Measurements from ENCODE around the gene FRMPD4.

Gene FRMPD4

DNA sequence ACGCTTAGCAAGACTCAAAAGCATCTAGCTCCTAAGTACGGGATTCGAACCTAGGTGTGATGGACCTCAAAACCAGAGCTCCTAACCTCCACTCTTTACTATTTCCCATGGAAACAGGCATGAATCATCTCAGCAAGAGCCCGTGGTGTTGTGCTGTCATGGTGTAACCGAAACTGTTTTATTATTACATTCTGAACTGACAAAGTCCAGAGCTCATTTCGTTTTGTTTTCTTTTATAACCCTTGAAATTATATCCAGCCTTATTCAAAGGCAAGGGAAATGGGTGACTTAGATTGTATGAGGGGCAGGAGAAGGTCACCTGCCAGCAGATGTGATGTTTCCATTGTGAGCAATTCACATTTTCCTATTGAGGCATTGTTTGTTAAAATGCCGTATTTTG, 301.1 kb downstream of the FRMPD4 start:
- no peaks in the 10 kb centered on the region for H3K36me3 ChIP-seq (replicated peaks; ENCODE audit: insufficient read depth, low read length)
- TF ChIP-seq EZH2phosphoT487 (IDR thresholded peaks at IDR 0.05; ENCODE audit: low read length) (no peak), EZH2 (optimal IDR thresholded peaks at IDR 0.05; ENCODE audit: low read depth, low read length) (no peak)
- TF ChIP-seq, protein P1, sequence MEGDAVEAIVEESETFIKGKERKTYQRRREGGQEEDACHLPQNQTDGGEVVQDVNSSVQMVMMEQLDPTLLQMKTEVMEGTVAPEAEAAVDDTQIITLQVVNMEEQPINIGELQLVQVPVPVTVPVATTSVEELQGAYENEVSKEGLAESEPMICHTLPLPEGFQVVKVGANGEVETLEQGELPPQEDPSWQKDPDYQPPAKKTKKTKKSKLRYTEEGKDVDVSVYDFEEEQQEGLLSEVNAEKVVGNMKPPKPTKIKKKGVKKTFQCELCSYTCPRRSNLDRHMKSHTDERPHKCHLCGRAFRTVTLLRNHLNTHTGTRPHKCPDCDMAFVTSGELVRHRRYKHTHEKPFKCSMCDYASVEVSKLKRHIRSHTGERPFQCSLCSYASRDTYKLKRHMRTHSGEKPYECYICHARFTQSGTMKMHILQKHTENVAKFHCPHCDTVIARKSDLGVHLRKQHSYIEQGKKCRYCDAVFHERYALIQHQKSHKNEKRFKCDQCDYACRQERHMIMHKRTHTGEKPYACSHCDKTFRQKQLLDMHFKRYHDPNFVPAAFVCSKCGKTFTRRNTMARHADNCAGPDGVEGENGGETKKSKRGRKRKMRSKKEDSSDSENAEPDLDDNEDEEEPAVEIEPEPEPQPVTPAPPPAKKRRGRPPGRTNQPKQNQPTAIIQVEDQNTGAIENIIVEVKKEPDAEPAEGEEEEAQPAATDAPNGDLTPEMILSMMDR (IDR thresholded peaks at IDR 0.05; ENCODE audit: low read length), result no peak
- H3K27ac ChIP-seq (ENCODE audit: low read length), result no peak overlapping the region
- DNase-seq, result no peak
- H3K27me3 ChIP-seq (replicated peaks; ENCODE audit: insufficient read depth, low read length), result no peaks in the 10 kb centered on the region
- no peaks in the 10 kb centered on the region for H3K9me2 ChIP-seq (replicated peaks; ENCODE audit: insufficient read depth, low read length)
- H3K4me1 ChIP-seq (ENCODE audit: low read length), result no peaks in the 10 kb centered on the region
- H4K20me1 ChIP-seq (ENCODE audit: insufficient read depth, low read length), result no peaks in the 10 kb centered on the region
- no peak overlapping the region for H3K4me2 ChIP-seq (ENCODE audit: low read depth, low read length)
- no peak overlapping the region for H2AFZ ChIP-seq (ENCODE audit: low read length)
- no peaks in the 10 kb centered on the region for H3F3A ChIP-seq (ENCODE audit: insufficient read depth, low read length)
- H3K9ac ChIP-seq (ENCODE audit: low read length), result no peak overlapping the region
- no peaks in the 10 kb centered on the region for H3K9me3 ChIP-seq (replicated peaks; ENCODE audit: insufficient read depth, low read length)
- no peaks in the 10 kb centered on the region for H3K79me2 ChIP-seq (ENCODE audit: low read length)
- no peak overlapping the region for H3K4me3 ChIP-seq (ENCODE audit: low read length)

DNA sequence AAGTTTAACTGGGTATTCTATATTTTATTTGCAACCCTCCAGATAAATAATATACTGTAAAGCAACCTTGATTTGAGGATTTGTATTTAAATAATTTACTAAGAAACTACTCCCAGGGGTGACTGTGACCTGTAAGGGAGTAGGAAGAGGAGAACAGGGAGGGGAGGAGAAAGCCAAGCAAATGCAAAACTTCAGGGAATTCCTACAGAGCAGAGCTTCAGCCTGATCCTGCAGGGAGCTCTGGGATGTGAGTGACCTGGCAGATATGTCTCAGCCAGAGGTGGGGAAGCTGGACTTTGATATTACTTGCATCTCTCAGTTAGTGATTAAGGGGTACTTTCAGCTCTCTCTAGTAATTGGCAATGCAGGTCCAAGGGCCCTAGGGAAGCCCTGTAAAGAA, 302.0 kb downstream of the FRMPD4 start:
- no peaks in the 10 kb centered on the region for H4K20me1 ChIP-seq (ENCODE audit: insufficient read depth, low read length)
- no peak for DNase-seq
- H3K27me3 ChIP-seq (replicated peaks; ENCODE audit: insufficient read depth, low read length), result no peaks in the 10 kb centered on the region
- no peaks in the 10 kb centered on the region for H3K9me3 ChIP-seq (replicated peaks; ENCODE audit: insufficient read depth, low read length)
- no peak for TF ChIP-seq EZH2 (optimal IDR thresholded peaks at IDR 0.05; ENCODE audit: low read depth, low read length)
- H3K27ac ChIP-seq (ENCODE audit: low read length), result no peak overlapping the region
- H2AFZ ChIP-seq (ENCODE audit: low read length), result no peak overlapping the region
- H3K9me2 ChIP-seq (replicated peaks; ENCODE audit: insufficient read depth, low read length), result no peaks in the 10 kb centered on the region
- no peak overlapping the region for H3K4me2 ChIP-seq (ENCODE audit: low read depth, low read length)
- H3K4me1 ChIP-seq (ENCODE audit: low read length), result no peaks in the 10 kb centered on the region
- no peaks in the 10 kb centered on the region for H3K79me2 ChIP-seq (ENCODE audit: low read length)
- no peak overlapping the region for H3K4me3 ChIP-seq (ENCODE audit: low read length)
- no peaks in the 10 kb centered on the region for H3K36me3 ChIP-seq (replicated peaks; ENCODE audit: insufficient read depth, low read length)
- no peaks in the 10 kb centered on the region for H3F3A ChIP-seq (ENCODE audit: insufficient read depth, low read length)
- no peak overlapping the region for H3K9ac ChIP-seq (ENCODE audit: low read length)

DNA sequence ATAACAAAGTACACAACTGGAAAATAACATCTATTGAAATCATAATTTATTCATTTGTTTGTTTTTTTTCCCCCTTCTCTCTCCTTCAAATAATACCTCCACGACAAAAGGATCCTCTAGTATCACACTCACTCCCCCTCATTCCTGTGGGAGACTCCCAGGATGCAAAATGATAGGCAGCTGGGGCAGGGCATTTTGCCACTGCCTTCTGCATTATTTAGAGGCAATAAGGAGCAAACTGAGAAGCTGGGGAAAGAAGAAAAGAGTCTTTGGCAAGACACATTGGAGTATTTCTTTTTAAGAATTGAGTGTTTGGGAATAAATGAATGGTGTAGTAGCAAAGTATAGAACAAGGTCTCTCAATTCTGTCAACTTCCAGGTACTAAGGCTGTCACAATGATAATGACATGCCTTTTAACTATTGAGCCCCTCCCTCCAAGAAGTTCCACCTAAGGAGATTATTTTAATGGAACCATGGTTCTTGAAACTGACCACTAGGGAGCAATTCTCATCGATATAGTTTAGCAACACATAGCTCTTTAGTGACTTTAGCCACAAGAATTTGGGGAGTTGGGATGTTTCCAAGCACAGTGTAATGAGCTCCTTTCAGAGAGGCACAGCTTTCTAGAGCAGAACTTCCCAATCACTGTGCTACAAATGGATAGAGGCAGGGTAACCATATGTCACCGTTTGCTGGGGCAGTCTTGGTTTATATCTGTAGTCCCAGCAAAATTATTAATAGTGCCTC, 303.3 kb downstream of the FRMPD4 start:
- Histone ChIP-seq H3K9me3 (replicated peaks; ENCODE audit: insufficient read depth, low read length) (no peaks in the 10 kb centered on the region), H3K27me3 (replicated peaks; ENCODE audit: insufficient read depth, low read length) (no peaks in the 10 kb centered on the region), H3K4me2 (ENCODE audit: low read depth, low read length) (no peak overlapping the region), H3K27ac (ENCODE audit: low read length) (no peak overlapping the region), H3K4me1 (ENCODE audit: low read length) (no peaks in the 10 kb centered on the region), H2AFZ (ENCODE audit: low read length) (no peak overlapping the region), H4K20me1 (ENCODE audit: insufficient read depth, low read length) (no peaks in the 10 kb centered on the region), H3K79me2 (ENCODE audit: low read length) (no peaks in the 10 kb centered on the region), H3K9me2 (replicated peaks; ENCODE audit: insufficient read depth, low read length) (no peaks in the 10 kb centered on the region), H3K9ac (ENCODE audit: low read length) (no peak overlapping the region), H3K36me3 (replicated peaks; ENCODE audit: insufficient read depth, low read length) (no peaks in the 10 kb centered on the region), H3K4me3 (ENCODE audit: low read length) (no peak overlapping the region), H3F3A (ENCODE audit: insufficient read depth, low read length) (no peaks in the 10 kb centered on the region)
- DNase-seq, result no peak
- TF ChIP-seq EZH2 (optimal IDR thresholded peaks at IDR 0.05; ENCODE audit: low read depth, low read length), result no peak
- TF ChIP-seq, protein P1 (IDR thresholded peaks at IDR 0.05; ENCODE audit: low read length), result no peak
- TF ChIP-seq EZH2phosphoT487 (IDR thresholded peaks at IDR 0.05; ENCODE audit: low read length), result no peak

DNA sequence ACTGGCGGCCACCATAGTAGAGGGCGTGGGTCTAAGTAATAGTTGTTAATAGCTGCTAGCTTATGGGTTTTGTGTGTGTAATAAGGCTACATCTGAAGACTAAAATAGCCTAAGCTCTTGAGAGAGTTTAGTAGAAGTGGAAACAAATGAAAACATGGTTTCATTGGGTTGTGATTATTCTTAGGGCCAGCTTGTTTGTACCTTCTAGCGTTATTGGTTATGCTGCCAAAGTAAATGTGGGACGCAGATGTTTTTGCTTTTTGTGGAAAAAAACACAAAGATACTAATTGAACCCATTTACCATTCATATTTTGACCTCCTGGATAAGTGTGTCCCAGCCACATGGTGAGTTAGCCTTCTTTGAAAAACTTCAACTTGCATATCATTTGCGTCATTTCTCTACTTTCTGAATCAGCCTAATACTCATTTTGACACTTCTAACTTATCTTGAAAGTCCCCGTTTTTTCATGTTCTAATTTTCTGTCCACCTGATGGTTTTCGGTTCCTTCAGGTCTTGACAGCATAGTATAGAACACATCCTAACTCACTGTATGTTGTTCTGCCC, 305.3 kb downstream of the FRMPD4 start:
- H3K27ac ChIP-seq (ENCODE audit: low read length), result peak overlapping the region; percentile 25; the same call in 1 of the 2 replicates
- no peaks in the 10 kb centered on the region for H4K20me1 ChIP-seq (ENCODE audit: insufficient read depth, low read length)
- no peak overlapping the region; the same call in 1 of the 2 replicates for H3K4me2 ChIP-seq (ENCODE audit: low read depth, low read length)
- H3K9me3 ChIP-seq (replicated peaks; ENCODE audit: insufficient read depth, low read length), result no peaks in the 10 kb centered on the region
- H3K36me3 ChIP-seq (replicated peaks; ENCODE audit: insufficient read depth, low read length), result no peaks in the 10 kb centered on the region
- H3F3A ChIP-seq (ENCODE audit: insufficient read depth, low read length), result no peaks in the 10 kb centered on the region
- H3K9me2 ChIP-seq (replicated peaks; ENCODE audit: insufficient read depth, low read length), result no peaks in the 10 kb centered on the region
- H3K79me2 ChIP-seq (ENCODE audit: low read length), result no peaks in the 10 kb centered on the region
- no peaks in the 10 kb centered on the region for H3K4me1 ChIP-seq (ENCODE audit: low read length)
- no peak for DNase-seq
- TF ChIP-seq, protein P1 (IDR thresholded peaks at IDR 0.05; ENCODE audit: low read length), result no peak
- TF ChIP-seq EZH2phosphoT487 (IDR thresholded peaks at IDR 0.05; ENCODE audit: low read length) (no peak), EZH2 (optimal IDR thresholded peaks at IDR 0.05; ENCODE audit: low read depth, low read length) (no peak)
- H3K9ac ChIP-seq (ENCODE audit: low read length), result no peak overlapping the region
- H2AFZ ChIP-seq (ENCODE audit: low read length), result no peak overlapping the region
- no peaks in the 10 kb centered on the region for H3K27me3 ChIP-seq (replicated peaks; ENCODE audit: insufficient read depth, low read length)
- H3K4me3 ChIP-seq (ENCODE audit: low read length), result no peak overlapping the region
